ENCODE measurements around the gene ACTR2. TPM values are rescaled to one million over a fixed set of nuclear protein-coding genes. Genes with fewer than 3 reads are reported as not detected.

Gene ACTR2
- total and polyA plus RNA-seq, 9 of the 15 experiments (the other 6 are each of a cell fraction or from before 2014, with no cell fraction given): 47.3 to 239 (median 108) TPM

DNA sequence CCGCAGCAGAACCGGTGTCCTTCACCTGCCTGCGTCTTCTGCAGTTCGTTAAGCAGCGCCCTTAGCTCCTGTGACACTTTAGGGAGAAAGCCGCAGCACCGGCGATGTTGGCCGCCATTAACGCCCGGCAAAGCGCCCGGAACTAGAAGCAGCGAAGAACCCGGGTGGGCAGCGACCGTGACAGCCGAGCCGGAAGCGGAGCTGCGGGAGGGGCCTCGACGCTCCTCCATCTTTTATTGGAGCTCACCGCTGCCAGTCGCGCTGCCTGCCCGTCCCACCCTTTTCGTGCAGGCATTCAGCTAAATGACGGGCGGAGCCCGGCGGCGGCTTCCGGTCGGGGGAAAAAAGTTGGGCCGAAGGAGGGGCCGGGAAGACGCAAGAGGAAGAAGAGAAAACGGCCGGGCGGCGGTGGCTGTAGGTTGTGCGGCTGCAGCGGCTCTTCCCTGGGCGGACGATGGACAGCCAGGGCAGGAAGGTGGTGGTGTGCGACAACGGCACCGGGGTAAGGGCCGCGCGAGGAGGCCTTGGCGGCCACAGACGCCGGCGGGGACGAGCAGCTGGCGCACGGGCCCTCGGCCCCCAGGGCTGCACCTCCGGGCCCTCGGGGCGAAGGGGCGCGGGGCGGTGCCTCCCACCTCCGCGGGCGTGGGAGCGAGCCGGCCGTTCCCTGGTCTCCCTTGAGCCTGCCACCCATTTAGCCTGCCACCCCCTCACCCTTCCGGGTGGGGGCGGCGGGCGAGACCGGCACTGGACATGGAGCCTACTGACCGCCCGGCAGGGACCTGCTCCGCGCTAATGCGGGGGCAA lies at the start of gene ACTR2 (continued):
- TF ChIP-seq ZNF318 (IDR thresholded peaks at IDR 0.05; ENCODE audit: borderline replicate concordance in 1 of 2, low read depth in 1 of 2) (no peak), TRIM28 (IDR thresholded peaks at IDR 0.05) (no peak), RBBP5 (IDR thresholded peaks at IDR 0.05; ENCODE audit: borderline replicate concordance, insufficient read depth, low read length, poor library complexity, severe bottlenecking) (peak; percentile 95), NELFE (IDR thresholded peaks at IDR 0.05; ENCODE audit: insufficient read depth, insufficient read length) (no peak), ZNF589 (CRISPR knock-in tag; IDR thresholded peaks at IDR 0.05; ENCODE audit: low read depth) (peak; percentile 62; the same call in 1 of the 2 replicates), HSF4 (CRISPR knock-in tag; IDR thresholded peaks at IDR 0.05; ENCODE audit: borderline replicate concordance) (no peak), LEF1 (IDR thresholded peaks at IDR 0.05) (no peak)
- TF ChIP-seq, protein P1, sequence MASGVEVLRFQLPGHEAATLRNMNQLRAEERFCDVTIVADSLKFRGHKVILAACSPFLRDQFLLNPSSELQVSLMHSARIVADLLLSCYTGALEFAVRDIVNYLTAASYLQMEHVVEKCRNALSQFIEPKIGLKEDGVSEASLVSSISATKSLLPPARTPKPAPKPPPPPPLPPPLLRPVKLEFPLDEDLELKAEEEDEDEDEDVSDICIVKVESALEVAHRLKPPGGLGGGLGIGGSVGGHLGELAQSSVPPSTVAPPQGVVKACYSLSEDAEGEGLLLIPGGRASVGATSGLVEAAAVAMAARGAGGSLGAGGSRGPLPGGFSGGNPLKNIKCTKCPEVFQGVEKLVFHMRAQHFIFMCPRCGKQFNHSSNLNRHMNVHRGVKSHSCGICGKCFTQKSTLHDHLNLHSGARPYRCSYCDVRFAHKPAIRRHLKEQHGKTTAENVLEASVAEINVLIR (CRISPR knock-in tag; IDR thresholded peaks at IDR 0.05): no peak
- TF ChIP-seq, protein P2, sequence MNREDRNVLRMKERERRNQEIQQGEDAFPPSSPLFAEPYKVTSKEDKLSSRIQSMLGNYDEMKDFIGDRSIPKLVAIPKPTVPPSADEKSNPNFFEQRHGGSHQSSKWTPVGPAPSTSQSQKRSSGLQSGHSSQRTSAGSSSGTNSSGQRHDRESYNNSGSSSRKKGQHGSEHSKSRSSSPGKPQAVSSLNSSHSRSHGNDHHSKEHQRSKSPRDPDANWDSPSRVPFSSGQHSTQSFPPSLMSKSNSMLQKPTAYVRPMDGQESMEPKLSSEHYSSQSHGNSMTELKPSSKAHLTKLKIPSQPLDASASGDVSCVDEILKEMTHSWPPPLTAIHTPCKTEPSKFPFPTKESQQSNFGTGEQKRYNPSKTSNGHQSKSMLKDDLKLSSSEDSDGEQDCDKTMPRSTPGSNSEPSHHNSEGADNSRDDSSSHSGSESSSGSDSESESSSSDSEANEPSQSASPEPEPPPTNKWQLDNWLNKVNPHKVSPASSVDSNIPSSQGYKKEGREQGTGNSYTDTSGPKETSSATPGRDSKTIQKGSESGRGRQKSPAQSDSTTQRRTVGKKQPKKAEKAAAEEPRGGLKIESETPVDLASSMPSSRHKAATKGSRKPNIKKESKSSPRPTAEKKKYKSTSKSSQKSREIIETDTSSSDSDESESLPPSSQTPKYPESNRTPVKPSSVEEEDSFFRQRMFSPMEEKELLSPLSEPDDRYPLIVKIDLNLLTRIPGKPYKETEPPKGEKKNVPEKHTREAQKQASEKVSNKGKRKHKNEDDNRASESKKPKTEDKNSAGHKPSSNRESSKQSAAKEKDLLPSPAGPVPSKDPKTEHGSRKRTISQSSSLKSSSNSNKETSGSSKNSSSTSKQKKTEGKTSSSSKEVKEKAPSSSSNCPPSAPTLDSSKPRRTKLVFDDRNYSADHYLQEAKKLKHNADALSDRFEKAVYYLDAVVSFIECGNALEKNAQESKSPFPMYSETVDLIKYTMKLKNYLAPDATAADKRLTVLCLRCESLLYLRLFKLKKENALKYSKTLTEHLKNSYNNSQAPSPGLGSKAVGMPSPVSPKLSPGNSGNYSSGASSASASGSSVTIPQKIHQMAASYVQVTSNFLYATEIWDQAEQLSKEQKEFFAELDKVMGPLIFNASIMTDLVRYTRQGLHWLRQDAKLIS (CRISPR knock-in tag; IDR thresholded peaks at IDR 0.05): peak; percentile 59
- TF ChIP-seq, protein P3, sequence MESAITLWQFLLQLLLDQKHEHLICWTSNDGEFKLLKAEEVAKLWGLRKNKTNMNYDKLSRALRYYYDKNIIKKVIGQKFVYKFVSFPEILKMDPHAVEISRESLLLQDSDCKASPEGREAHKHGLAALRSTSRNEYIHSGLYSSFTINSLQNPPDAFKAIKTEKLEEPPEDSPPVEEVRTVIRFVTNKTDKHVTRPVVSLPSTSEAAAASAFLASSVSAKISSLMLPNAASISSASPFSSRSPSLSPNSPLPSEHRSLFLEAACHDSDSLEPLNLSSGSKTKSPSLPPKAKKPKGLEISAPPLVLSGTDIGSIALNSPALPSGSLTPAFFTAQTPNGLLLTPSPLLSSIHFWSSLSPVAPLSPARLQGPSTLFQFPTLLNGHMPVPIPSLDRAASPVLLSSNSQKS (CRISPR knock-in tag; IDR thresholded peaks at IDR 0.05): no peak

All from K562 (cell line).